Tongue (tissue), 2 donors: Measurements from ENCODE around the gene BBS1. TPM values are rescaled to one million over a fixed set of nuclear protein-coding genes. Genes with fewer than 3 reads are reported as not detected.
"Not testable (repeated sequence)": the region's sequence is repeated elsewhere in the genome, so short reads cannot be mapped to it uniquely, and the experiment has no call there.

Experiments
- DNase-seq: peaks from one replicate; pipeline ENCODE4 v3.0.0-alpha.2; 2015
- total RNA-seq: library from RNA; depleted of rRNA; stranded (reverse); fragments of >200 nt; gene quantifications from one replicate; pipeline ENCODE4 v1.2.3, GENCODE V29; 2014

Gene BBS1
- 29.6 TPM for total RNA-seq

DNA sequence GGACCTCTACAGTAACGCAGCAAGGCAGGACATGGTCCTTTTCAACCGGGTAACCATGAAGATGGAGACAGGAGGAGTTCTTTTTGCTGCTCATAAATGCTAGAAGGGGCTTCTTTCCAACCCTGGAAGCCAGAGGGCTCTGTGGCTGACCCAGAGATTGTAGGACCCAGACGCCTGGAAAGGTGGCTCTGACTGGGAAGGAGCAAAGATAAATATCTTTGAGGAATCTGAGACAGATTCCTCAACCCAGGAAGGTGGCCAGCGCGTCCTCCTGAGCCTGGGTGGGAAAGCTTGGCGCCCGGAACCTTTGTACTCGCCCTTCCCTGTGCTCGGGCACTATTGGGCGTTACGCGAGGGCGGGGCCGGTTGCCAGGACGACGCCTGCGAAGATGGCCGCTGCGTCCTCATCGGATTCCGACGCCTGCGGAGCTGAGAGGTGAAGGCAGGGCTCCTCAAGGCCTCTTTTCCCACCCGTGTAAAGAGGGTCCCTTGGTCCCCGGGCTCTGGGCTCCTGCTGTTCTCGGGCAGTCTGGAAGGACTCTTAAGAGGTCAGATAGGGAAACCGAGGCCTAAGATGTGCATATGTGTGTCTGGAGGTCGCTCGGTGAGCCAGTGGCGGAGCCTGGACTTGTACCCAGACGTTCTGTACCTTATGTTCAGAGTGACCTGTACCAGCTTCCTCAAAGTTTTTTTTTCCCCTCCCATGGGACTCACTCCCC, at the start of gene BBS1:
TSS of gene BBS1 (plus strand) at position 365 of the 719 bp plus-strand sequence. CDS start at position 390, 25 bp downstream.
- peak; percentile 93 for DNase-seq

DNA sequence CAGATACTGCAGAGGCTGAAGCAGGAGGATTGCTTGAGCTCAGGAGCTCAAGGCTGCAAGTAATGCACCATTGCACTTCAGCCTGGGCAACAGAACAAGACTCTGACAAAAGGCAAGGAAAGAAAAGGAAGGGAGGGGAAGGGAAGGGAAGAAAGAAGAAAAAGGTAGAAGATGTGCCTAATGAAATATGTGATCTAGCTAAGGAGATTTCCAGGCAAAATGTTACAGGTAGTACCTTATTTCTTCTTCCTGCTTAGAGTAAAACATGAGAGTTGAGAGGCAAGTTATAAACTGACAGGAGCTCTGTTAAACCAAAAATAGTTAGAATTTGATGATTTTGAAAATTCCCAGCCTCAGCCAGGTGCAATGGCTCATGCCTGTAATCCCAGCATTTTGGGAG, 48.4 kb upstream of the BBS1 start:
- DNase-seq, result no peak

DNA sequence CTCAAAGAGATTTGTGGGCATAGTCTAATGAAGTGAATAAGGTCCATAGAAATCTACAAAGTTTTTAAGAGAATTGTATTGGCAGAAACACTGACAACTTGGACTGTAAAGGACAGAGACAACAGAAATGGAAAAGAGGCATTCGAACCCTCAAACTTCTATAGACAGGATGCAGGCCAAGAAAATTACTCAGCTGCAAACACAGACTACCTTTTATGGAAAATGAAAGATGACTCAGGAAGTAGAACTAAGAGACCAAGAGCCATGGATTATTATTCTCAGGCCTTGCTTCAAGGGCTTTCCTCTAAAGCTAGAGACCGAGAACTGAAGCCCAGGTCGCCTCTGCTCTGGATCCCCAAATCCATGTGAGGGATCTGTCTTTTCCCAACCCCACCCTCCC, 47.5 kb upstream of the BBS1 start:
- DNase-seq, result no peak

DNA sequence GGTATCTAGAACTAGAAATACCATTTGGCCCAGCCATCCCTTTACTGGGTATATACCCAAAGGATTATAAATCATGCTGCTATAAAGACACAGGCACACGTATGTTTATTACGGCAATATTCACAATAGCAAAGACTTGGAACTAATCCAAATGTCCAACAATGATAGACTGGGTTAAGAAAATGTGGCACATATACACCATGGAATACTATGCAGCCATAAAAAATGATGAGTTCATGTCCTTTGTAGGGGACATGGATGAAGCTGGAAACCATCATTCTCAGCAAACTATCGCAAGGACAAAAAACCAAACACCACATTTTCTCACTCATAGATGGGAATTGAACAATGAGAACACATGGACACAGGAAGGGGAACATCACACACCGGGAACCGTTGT, 46.3 kb upstream of the BBS1 start:
- DNase-seq, result not testable (repeated sequence)

DNA sequence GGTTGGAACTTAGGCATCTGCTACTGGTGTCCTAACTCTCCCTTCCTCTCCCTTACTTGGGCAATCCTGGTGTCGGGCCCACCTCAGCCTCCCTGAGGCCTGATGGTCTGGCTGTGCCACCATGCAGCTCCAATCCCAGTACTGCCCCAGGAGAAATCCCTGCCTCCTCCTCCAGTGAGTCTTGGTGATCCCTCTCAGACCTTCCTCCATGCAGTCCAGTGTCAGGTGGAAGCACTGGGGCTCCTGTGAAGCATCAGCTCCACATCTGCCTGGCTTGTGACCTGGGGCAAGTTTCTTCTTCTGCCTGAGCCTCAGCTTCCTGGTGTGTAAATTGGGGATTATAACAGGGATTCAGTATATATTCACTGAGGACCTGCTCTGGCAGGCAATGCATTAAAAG, 45.5 kb upstream of the BBS1 start:
- no peak for DNase-seq

DNA sequence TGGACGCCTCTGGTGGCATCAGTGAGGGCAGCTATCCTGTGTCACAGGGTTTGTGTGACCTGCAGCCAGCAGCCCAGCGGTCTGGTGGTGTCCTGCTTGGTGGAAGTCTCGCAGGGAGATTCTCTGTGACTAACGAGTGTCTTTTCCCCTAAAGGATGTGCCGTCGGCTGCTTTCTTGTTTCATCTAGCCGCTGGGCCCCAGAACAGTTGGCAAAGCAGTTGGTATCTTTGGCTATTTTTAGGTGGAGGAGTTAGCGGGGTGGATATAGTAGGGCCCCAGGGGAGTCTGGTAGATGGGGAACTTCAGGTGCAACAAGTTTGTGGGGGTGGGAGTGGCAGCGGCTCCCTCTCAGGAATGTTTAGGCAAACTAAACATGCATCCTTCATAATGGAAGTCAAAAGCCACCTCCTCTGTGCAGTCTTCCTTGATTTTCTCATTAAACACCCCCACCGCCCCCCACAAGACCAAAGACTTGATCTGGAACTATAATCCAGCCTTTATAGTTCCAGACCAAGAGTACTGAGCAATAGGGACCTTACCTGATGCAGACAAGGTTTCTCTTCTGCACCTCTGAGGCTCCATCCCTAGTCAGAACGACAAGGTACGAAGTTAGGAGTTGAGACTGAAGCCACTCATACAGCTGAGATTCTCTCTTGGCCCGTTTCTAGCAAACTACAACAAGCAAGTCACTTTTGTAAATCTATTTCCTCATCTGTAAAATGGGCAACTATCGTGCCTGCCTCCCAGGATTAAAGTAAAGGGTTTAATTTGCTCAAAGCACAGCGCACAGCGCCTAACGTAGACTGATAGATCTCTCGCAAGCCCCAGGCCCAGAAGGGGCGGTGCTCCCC, 44.8 kb upstream of the BBS1 start:
- DNase-seq, result peak; percentile 68

DNA sequence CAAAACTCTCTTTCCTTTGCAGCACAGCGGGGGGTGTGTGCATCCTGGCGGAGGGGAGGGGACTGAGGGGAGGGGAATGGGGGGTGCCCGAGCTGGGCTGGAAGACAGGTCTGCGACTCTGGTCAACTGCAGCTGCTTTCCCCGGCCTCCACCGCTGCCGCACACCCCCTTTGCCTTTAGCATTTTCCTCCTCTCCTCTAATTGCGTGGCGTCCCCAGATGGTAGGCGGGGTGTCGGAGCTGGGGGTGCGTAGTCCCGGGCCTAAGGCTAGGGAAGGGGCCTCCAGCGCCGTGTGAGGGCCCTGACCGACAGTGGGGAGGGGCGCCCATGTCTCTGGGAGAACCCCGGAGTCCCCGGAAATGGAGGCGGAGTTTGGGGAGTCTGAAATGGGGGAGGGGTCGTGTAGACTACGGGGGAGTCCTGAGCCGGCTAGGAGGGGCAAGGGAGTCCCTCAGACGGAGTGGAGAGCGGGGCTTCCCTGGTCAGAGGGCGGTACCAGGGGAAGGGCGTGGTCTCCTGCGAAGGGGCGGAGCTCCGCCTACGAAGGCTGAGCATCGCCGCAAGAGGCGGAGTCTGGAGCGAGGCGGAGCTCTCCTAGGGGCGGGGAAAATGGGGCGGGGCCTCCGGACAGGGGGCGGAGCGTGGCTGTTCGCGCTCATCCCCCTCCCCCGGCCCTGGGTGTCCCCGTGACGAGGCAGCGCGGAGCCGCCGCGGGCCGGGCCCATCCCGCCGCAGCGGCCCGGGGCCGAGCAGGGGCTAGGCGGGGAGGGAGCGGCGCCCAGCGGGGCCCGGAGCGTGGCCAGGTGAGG, 44.0 kb upstream of the BBS1 start, which contains the start of gene PELI3:
TSS of gene PELI3 (plus strand) at position 681 of the 809 bp plus-strand sequence. CDS start 1,224 bp downstream, outside the sequence.
- DNase-seq, result peak; percentile 97

DNA sequence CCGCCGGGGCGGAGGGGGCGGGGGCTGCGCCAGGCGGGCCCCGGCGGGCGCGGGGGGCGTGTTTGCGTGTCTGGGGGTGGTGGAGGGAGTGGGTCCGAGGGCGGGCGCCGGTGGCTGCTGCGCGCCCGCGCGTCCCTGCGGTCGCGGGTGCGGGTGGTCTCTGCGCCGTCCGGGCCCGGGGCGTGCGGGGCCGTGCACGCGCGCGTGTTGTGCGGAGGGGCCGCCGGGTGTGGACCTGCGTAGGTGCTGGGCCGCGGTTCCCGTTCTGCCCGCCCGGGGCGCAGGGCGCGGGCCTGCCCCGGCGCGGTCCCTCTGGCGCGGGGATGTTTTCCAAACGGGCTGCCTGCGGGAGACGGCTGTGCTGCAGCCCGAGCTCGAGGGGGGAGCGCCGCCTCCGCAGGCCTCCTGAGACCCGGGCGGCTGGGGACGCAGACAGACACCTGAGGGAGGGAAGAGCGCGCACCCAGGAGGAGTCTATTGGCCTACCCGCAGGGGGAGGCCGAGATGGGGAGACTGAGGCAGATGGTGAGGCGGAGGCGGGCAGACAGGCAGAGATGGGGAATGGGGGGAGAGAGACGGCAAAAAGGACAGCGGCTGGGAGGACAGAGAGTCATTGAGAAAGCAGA, 43.3 kb upstream of the BBS1 start:
- peak; percentile 38 for DNase-seq

DNA sequence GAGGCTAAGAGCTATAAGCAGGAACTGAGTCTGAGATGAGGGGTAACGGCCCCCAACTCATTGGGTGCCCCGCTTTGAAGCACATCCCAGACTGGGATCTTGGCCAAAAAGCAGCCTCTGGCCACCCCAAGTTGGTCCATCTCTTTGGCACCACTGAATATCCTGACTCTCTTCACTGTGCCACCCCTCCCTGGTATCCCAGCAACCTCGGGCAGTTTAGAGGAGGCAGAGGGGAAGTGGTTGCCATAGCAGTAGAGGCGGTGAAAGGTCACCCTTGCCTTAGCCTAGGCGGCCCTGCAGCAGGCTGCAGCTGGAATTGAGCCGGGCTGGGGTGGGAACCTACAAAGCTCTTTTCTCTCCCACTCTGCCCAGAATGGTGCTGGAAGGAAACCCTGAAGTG, 42.7 kb upstream of the BBS1 start:
- DNase-seq, result no peak

DNA sequence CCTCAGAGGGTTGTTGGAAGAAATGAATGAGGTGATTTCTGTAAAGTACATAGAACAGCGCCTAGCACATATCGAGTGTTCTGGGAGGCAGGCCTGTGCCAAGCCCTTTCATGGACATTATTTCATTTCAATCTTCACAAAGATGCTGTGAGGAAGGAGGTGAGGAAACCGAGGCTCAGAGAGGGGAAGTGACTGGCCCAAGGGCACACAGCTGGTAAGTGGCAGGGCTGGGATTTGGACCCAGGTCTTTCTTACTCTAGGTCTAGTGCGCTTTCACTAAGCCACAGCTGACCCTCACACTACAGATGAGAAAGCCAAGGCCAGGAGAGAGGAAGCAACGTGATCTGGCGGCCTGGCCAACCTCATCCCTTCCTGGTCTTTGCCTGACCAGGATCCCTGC, 41.7 kb upstream of the BBS1 start:
- no peak for DNase-seq

DNA sequence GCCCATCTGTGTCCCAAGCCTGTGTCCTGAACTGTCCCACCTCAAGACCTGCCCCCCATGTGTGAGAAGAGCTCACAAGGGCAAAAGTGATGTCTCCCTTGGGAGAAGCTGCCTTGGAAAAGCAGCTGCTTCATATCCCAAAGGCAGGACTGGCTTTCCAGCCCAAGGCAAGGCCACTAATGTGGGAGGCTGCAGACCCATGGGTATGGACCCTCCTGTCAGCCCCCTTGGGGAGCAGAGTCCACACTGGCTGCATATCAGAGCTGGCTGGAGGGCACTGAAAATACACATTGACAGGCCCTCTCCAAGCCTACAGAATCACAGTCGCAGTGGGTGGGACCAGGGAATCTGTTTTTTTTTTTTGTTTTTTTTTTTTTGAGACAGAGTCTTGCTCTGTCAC, 41.0 kb upstream of the BBS1 start:
- DNase-seq, result no peak

DNA sequence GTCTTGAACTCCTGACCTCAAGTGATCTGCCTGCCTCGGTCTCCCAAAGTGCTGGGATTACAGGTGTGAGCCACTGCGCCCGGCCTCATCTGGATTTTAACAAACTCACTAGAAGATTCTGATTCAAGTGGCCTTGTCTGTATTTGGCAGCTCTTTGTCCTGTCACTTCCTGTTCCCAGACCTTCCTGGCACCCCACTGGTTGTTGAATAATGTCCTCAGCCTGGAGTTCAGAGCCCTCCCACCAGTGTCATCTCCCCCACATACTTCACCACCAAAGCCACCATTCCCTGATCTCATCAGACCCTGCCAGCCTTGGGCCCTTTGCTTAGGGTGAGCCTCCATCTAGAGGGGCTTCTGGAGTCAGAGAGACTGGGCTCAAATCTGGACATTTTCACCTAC, 40.4 kb upstream of the BBS1 start:
- DNase-seq, result no peak

DNA sequence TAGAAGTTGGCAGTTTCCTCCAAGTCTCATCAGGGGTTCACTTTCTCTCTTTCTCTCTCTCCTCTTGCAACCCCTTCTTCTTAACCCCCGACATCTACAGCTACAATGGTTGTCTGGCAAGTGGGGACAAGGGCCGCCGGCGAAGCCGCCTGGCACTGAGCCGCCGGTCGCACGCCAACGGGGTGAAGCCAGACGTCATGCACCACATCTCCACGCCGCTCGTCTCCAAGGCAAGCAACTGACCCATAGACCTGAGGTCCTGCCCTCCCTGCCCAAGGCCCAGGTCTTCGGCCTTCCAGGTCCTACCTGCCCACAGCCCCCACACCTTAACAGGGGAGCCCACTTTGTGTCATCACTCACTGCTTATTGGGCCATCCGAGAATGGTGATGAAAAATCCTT, 39.3 kb upstream of the BBS1 start:
- DNase-seq, result no peak

DNA sequence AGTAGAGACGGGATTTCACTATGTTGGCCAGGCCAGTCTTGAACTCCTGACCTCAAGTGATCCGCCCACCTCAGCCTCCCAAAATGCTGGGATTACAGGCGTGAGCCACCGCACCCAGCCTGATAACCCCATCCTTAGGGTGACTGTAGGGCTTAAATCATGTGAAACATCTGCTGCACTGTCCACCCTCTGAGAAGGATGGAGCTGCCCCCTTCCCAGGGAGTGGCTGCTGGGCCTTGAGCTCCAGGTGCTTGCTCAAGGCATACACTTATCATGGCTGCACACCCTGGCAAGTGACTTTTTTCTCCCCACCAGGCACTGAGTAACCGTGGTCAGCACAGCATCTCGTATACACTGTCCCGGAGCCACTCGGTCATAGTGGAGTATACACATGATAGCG, 38.4 kb upstream of the BBS1 start:
- no peak for DNase-seq

DNA sequence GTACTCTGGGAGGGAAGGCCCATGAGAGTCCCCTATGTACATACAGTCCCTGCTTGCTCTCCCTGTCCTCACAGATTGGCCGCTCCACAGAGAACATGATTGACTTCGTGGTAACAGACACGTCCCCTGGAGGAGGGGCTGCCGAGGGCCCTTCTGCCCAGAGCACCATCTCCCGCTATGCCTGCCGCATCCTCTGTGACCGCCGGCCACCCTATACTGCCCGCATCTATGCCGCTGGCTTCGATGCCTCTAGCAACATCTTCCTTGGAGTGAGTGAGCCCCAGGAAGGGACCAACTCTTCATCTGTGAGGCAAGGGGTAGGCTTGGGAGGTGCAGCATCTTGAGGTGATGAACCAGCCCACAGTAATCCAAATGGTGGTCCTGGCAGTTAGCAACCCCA, 37.3 kb upstream of the BBS1 start:
- DNase-seq, result no peak

DNA sequence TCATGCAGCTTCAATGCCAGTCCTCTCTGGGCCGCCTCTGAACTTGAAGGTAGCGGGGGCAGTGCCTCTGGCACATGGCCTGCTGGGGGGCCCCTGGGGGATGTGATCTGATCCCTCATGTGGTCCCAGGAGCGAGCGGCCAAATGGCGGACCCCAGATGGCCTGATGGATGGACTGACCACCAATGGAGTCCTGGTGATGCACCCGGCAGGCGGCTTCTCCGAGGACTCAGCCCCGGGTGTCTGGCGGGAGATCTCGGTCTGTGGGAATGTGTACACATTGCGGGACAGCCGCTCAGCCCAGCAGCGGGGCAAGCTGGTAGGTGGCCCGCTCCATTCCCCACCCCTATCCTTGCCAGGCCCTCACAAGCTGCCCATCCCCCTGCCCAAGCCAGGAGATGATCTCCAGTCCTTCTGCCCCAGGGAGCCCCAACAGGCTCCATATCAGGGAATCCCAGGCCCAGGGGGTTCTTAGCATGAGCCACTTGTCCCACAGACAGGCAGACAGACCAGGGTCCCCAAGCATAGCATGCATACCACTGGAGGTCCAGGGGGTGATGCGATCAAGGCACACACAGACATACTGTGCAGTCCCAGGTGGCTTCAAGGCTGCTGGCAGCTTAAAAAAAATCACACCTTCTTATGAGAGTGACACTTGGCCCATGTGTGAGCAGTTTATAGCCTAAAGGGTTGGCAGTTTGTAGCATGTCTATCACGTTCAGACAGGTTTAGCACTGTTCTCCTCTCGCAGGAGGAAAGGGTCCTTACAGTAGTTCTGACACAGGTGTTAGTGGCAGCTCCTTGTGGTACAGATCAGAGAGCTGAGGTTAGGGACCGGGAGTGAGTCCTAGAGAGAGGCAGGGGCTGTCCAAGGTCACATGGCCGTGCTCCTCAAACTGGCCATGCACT, 36.6 kb upstream of the BBS1 start:
- no peak for DNase-seq

DNA sequence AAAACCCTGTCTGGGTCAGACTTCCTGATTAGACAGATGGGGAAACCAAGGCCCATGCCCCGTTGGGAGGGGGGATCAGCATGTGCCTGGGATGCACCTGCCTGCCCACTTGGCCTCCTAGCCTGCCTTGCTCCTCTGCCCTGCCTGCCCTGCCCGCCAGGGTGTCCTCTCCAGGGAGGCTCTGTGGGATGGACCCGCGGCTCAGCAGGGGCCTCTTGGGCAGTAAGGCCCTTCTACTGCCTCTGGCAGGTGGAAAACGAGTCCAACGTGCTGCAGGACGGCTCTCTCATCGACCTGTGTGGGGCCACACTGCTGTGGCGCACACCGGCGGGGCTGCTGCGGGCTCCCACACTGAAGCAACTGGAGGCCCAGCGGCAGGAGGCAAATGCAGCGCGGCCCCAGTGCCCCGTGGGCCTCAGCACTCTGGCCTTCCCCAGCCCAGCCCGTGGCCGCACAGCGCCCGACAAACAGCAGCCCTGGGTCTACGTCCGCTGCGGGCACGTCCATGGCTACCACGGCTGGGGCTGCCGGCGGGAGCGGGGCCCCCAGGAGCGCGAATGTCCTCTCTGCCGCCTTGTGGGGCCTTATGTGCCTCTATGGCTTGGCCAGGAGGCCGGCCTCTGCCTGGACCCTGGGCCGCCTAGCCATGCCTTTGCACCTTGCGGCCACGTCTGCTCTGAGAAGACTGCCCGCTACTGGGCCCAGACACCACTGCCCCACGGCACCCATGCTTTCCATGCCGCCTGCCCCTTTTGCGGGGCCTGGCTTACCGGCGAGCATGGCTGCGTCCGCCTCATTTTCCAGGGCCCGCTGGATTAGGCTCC, 34.9 kb upstream of the BBS1 start:
- DNase-seq, result no peak

DNA sequence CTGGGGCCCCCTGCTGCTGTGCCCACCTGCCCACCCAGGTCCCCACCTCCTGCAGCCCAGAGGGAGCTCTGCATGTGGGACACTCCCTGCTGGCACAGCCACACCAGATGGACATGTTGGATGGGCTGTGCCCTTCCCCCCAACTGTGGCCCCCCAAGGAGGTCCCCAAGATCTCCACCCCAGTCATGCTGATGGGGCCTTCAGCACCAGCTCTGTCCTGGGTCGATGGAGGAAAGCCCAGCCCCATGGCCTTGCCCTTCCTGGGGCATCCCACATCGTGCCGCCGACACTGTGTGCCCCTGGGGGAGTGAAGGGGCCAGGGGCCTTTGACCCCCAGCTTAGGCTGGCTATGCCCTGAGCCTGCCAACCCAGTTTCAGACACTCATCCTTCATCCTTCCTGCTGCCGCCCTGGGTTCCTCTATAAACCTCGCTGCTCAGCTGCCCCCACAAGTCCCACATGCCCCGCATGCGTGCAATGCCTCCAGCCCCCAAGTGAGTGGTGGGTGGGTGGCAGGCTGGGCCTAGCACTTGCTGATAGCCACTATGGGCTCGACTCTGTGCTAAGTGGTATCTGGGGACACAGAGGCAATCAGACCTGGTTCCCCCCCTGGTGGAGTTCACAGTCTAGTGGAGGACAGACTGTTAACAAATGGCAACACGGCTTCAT, 34.1 kb upstream of the BBS1 start:
- no peak for DNase-seq

DNA sequence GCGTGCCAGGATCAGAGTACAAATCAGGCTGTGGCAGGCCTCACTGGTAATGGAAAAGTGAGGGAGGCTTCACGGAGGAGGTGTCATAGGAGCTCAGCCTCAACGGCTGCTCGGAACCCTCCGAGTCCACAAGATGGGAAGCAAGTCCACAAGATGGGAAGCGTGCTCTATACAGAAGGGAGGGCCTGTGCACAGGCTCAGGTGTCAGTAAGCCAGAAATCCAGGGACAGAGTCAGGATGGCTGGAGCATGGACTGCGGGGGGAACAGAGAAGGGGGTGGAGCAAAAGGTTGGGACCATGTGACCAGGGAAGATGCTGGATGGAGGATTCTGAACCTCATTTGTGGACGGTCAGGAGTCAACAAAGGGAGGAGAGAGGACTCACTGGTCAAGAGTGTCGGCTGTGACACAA, 33.6 kb upstream of the BBS1 start:
- DNase-seq, result no peak
